Osteocyte (in vitro differentiated cells): ENCODE measurements around the gene CCDC186. TPM values are rescaled to one million over a fixed set of nuclear protein-coding genes. Genes with fewer than 3 reads are reported as not detected.

Experiments used
- DNase-seq: peaks from one replicate; pipeline ENCODE4 v3.0.0; 2021; ENCODE audit warnings: mixed read lengths; ENCODE audit not compliant: unreplicated experiment; ENCODE audit errors: extremely low spot score
- H3K27ac Mint-ChIP-seq: one replicate; pipeline ENCODE4 v1.8.0; 2021; ENCODE audit warnings: mild to moderate bottlenecking, mixed read lengths; ENCODE audit not compliant: unreplicated experiment
- H3K27me3 Mint-ChIP-seq: one replicate; pipeline ENCODE4 v1.8.0; 2021; ENCODE audit warnings: mixed read lengths; ENCODE audit not compliant: unreplicated experiment
- H3K36me3 Mint-ChIP-seq: one replicate; pipeline ENCODE4 v1.8.0; 2021; ENCODE audit warnings: mixed read lengths; ENCODE audit not compliant: unreplicated experiment
- H3K4me1 Mint-ChIP-seq: one replicate; pipeline ENCODE4 v1.8.0; 2021; ENCODE audit warnings: mixed read lengths; ENCODE audit not compliant: unreplicated experiment
- H3K4me3 Mint-ChIP-seq: one replicate; pipeline ENCODE4 v1.8.0; 2021; ENCODE audit warnings: mild to moderate bottlenecking, moderate library complexity, mixed read lengths; ENCODE audit not compliant: unreplicated experiment
- H3K9me3 Mint-ChIP-seq: one replicate; pipeline ENCODE4 v1.8.0; 2021; ENCODE audit warnings: mixed read lengths; ENCODE audit not compliant: unreplicated experiment
- total RNA-seq: library from RNA; stranded (reverse); gene quantifications from 2 replicates; pipeline ENCODE4 v1.2.1, GENCODE V29; 2021
- TF ChIP-seq, protein P1 (sequence below): fragments of 200-600 bp; sonication (generic); IDR thresholded peaks from 2 replicates; pipeline ENCODE4 v1.5.0; 2021; ENCODE audit warnings: antibody characterized with exemption, mild to moderate bottlenecking, moderate library complexity

The CCDC186 gene
- total RNA-seq, 1 donor from 2014 or later, result 23.8 TPM

DNA sequence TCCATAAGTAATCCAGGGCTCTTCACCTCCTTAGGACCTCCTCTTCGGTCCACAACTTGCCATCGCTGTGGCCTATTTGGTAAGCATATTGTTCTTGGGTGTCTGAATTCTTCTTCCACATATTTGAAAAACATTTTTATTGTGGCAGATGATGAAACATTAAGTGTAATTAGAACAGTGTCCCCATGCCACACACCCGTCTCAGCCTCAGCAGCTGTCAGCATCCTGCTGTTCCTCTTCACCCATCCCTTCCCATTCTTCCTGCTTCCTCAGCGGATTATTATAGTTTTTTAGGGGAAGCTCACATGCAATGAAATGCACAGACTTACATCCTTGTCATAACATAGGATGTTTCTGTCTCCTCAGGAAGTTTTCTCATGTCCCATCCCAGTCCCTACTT is 25.2 kb upstream of the CCDC186 start:
- Mint-ChIP-seq H3K9me3 (no peaks in the 10 kb centered on the region), H3K27ac (no peak overlapping the region), H3K36me3 (no peaks in the 10 kb centered on the region), H3K4me3 (no peak overlapping the region), H3K27me3 (peaks cover 74% of the 10 kb centered on the region), H3K4me1 (no peaks in the 10 kb centered on the region)
- DNase-seq, result no peak
- TF ChIP-seq, protein P1, sequence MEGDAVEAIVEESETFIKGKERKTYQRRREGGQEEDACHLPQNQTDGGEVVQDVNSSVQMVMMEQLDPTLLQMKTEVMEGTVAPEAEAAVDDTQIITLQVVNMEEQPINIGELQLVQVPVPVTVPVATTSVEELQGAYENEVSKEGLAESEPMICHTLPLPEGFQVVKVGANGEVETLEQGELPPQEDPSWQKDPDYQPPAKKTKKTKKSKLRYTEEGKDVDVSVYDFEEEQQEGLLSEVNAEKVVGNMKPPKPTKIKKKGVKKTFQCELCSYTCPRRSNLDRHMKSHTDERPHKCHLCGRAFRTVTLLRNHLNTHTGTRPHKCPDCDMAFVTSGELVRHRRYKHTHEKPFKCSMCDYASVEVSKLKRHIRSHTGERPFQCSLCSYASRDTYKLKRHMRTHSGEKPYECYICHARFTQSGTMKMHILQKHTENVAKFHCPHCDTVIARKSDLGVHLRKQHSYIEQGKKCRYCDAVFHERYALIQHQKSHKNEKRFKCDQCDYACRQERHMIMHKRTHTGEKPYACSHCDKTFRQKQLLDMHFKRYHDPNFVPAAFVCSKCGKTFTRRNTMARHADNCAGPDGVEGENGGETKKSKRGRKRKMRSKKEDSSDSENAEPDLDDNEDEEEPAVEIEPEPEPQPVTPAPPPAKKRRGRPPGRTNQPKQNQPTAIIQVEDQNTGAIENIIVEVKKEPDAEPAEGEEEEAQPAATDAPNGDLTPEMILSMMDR, result no peak

DNA sequence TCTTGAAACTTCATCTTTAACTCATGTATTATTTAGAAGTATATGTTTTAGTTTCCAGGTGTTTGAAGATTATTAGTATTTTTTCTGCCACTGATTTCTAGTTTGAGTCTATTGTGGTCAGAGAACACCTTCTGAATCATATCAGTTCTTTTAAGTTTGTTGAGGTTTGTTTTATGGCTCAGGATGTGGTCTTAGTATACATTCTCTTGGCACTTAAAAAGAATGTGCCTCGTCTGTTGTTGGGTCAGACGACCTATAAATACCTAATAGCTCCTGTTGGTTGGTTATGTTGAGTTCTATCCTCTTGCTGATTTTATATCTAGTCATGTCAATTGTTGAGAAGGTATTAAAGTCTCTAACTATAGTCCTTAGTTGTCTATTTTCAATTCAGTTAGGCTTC is 21.1 kb upstream of the CCDC186 start:
- Mint-ChIP-seq H3K36me3 (no peaks in the 10 kb centered on the region), H3K9me3 (no peaks in the 10 kb centered on the region), H3K27me3 (peaks cover 73% of the 10 kb centered on the region), H3K27ac (no peak overlapping the region), H3K4me3 (no peak overlapping the region), H3K4me1 (no peaks in the 10 kb centered on the region)
- TF ChIP-seq, protein P1, result no peak
- no peak for DNase-seq

- TF ChIP-seq, protein P1, result no peak
- Mint-ChIP-seq H3K27me3 (peaks cover 48% of the 10 kb centered on the region), H3K36me3 (no peaks in the 10 kb centered on the region), H3K4me3 (no peak overlapping the region), H3K4me1 (no peaks in the 10 kb centered on the region), H3K9me3 (no peaks in the 10 kb centered on the region), H3K27ac (no peak overlapping the region)
- no peak for DNase-seq
Observed at GRCh38 chr10:114189700-114190099, 15.7 kb upstream of the CCDC186 start.

DNA sequence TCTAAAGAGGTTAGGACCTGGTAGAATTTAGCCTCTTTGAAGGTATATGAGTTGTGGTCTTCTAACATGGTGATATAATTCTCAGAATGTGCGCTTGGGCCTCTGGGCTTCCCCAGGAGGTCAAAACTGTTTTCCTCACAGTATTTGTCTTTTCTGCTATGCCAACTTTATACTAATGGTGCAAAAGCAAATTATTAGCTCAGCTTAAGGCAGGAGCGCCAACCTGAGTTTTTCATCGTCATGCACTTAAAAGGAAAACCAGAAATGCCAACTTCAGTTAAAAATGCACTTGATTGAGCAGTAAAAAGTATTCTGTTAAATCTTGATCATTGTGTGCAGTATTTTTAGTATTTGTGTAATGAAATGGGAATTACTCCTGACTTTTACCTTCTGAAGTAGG is 14.9 kb upstream of the CCDC186 start:
- Mint-ChIP-seq H3K4me3 (no peak overlapping the region), H3K4me1 (no peaks in the 10 kb centered on the region), H3K27me3 (peaks cover 43% of the 10 kb centered on the region), H3K36me3 (no peaks in the 10 kb centered on the region), H3K27ac (no peak overlapping the region), H3K9me3 (no peaks in the 10 kb centered on the region)
- no peak for DNase-seq
- TF ChIP-seq, protein P1, result no peak

- DNase-seq, result no peak
- H3K9me3 Mint-ChIP-seq, result no peaks in the 10 kb centered on the region
- TF ChIP-seq, protein P1, result no peak
- no peak overlapping the region for H3K27ac Mint-ChIP-seq
- H3K4me3 Mint-ChIP-seq, result no peak overlapping the region
- no peaks in the 10 kb centered on the region for H3K36me3 Mint-ChIP-seq
- H3K27me3 Mint-ChIP-seq, result peaks cover 34% of the 10 kb centered on the region
- no peaks in the 10 kb centered on the region for H3K4me1 Mint-ChIP-seq
Observed at GRCh38 chr10:114188001-114188400, 14.0 kb upstream of the CCDC186 start.
